Liver (tissue), 9 donors: ENCODE data around the gene RPS5. TPM values are rescaled to one million over a fixed set of nuclear protein-coding genes. Genes with fewer than 3 reads are reported as not detected.
A peak's percentile ranks its signal among the peaks of the same experiment; 100 is the strongest.

Experiments
- DNase-seq: peaks from one replicate; pipeline ENCODE4 v3.0.0-alpha.2; 2017; ENCODE audit warnings: low spot score
- H3K27ac ChIP-seq, 2 donors: one replicate each; pipeline ENCODE4 v1.7.0; 2013; ENCODE audit warnings: inconsistent platforms in 2 of 2, low read length in 2 of 2, control low read depth in 1 of 2, low read depth in 1 of 2, mild to moderate bottlenecking in 1 of 2
- H3K27me3 ChIP-seq, 4 donors: one replicate each; pipeline versions ENCODE4 v1.6.1 to v1.7.0; 2013; ENCODE audit warnings: low read length in 3 of 4, inconsistent platforms in 1 of 4, mild to moderate bottlenecking in 1 of 4, moderate library complexity in 1 of 4; ENCODE audit not compliant: control insufficient read depth in 4 of 4, insufficient read depth in 4 of 4
- H3K36me3 ChIP-seq, 4 donors: one replicate each; pipeline versions ENCODE4 v1.6.1 to v1.7.0; 2013; ENCODE audit warnings: low read length in 3 of 4, mild to moderate bottlenecking in 3 of 4, low read depth in 1 of 4, moderate library complexity in 1 of 4; ENCODE audit not compliant: control insufficient read depth in 4 of 4, insufficient read depth in 3 of 4
- H3K4me1 ChIP-seq, 4 donors: one replicate each; pipeline versions ENCODE4 v1.6.1 to v1.7.0; 2013; ENCODE audit warnings: low read length in 3 of 4, mild to moderate bottlenecking in 3 of 4, moderate library complexity in 1 of 4; ENCODE audit not compliant: control insufficient read depth in 4 of 4, insufficient read depth in 4 of 4
- H3K4me3 ChIP-seq, 3 donors: one replicate each; pipeline versions ENCODE4 v1.6.1 to v1.7.0; 2013; ENCODE audit warnings: low read length in 3 of 3, control low read depth in 1 of 3, low read depth in 1 of 3, mild to moderate bottlenecking in 1 of 3
- H3K9ac ChIP-seq, 2 donors: one replicate each; pipeline ENCODE4 v1.7.0; 2013; ENCODE audit warnings: low read length in 2 of 2, mild to moderate bottlenecking in 2 of 2, moderate library complexity in 2 of 2, control low read depth in 1 of 2, low read depth in 1 of 2
- H3K9me3 ChIP-seq, 4 donors: one replicate each; pipeline versions ENCODE4 v1.6.1 to v1.7.0; 2013; ENCODE audit warnings: low read length in 3 of 4; ENCODE audit not compliant: control insufficient read depth in 4 of 4
- EGR1 ChIP-seq, 2 donors: IDR thresholded peaks; 2 replicates each; pipeline ENCODE4 v1.6.1; 2016 to 2018; ENCODE audit warnings: antibody characterized with exemption in 2 of 2, low read depth in 2 of 2
- FOXA1 ChIP-seq: IDR thresholded peaks from 2 replicates; pipeline ENCODE4 v1.6.1; 2016; ENCODE audit warnings: antibody characterized with exemption
- FOXA2 ChIP-seq: IDR thresholded peaks from 2 replicates; pipeline ENCODE4 v1.6.1; 2016; ENCODE audit warnings: antibody characterized with exemption
- GABPA ChIP-seq, 2 donors: IDR thresholded peaks in 1 of 2; conservative IDR thresholded peaks in 1 of 2; 2 replicates each; pipeline ENCODE4 v1.6.1; 2016; ENCODE audit warnings: antibody characterized with exemption in 2 of 2, mild to moderate bottlenecking in 1 of 2, moderate library complexity in 1 of 2
- HNF4A ChIP-seq, 2 donors: conservative IDR thresholded peaks; 2 replicates each; pipeline ENCODE4 v1.6.1; 2016; ENCODE audit warnings: antibody characterized with exemption in 2 of 2, mild to moderate bottlenecking in 2 of 2
- HNF4G ChIP-seq: IDR thresholded peaks from 2 replicates; pipeline ENCODE4 v1.6.1; 2016; ENCODE audit warnings: antibody characterized with exemption
- NR2F2 ChIP-seq: IDR thresholded peaks from 2 replicates; pipeline ENCODE4 v1.6.1; 2016; ENCODE audit warnings: antibody characterized with exemption
- RAD21 ChIP-seq, 2 donors: IDR thresholded peaks; 2 replicates each; pipeline ENCODE4 v1.6.1; 2016; ENCODE audit warnings: antibody characterized with exemption in 2 of 2, mild to moderate bottlenecking in 2 of 2
- RXRA ChIP-seq, 2 donors: IDR thresholded peaks; 2 replicates each; pipeline ENCODE4 v1.6.1; 2017 to 2018; ENCODE audit warnings: antibody characterized with exemption in 2 of 2, mild to moderate bottlenecking in 1 of 2
- SP1 ChIP-seq: IDR thresholded peaks from 2 replicates; pipeline ENCODE4 v1.6.1; 2018; ENCODE audit warnings: antibody characterized with exemption, mild to moderate bottlenecking
- TAF1 ChIP-seq: conservative IDR thresholded peaks from 2 replicates; pipeline ENCODE4 v1.6.1; 2016; ENCODE audit warnings: antibody characterized with exemption, mild to moderate bottlenecking
- YY1 ChIP-seq: IDR thresholded peaks from 2 replicates; pipeline ENCODE4 v1.6.1; 2016; ENCODE audit warnings: antibody characterized with exemption, mild to moderate bottlenecking
- WGBS: extraction: QIAGEN DNeasy Blood & Tissue Kit; methylation state at CpG from one replicate; pipeline ENCODE4 v1.1.7; 2013; 5-methylcytosine and 5-hydroxymethylcytosine counted together
- polyA plus RNA-seq, 2 donors: library from polyadenylated mRNA; stranded (reverse) in 1 of 2; unstranded in 1 of 2; fragments of 200-250 nt in 1 of 2; fragments of >200 nt in 1 of 2; fragmentation: Nextera tagmentation in 1 of 2; extraction: Ambion mirVana in 1 of 2; gene quantifications; one replicate each; pipeline versions ENCODE4 v1.2.1 to v1.2.3, GENCODE V29; 2013 to 2015
- total RNA-seq, 2 donors: library from RNA; depleted of rRNA; stranded (reverse); fragments of >200 nt; gene quantifications; one replicate each; pipeline ENCODE4 v1.2.3, GENCODE V29; 2014
- TF ChIP-seq, protein P1 (sequence below): IDR thresholded peaks from 2 replicates; pipeline ENCODE4 v1.6.1; 2016; ENCODE audit warnings: antibody characterized with exemption, mild to moderate bottlenecking
- TF ChIP-seq, protein P2 (sequence below): IDR thresholded peaks from 2 replicates; pipeline ENCODE4 v1.6.1; 2016; ENCODE audit warnings: antibody characterized with exemption
- TF ChIP-seq, protein P3 (sequence below): IDR thresholded peaks from 2 replicates; pipeline ENCODE4 v1.6.1; 2016; ENCODE audit warnings: antibody characterized with exemption
- TF ChIP-seq, protein P4 (sequence below): IDR thresholded peaks from 2 replicates; pipeline ENCODE4 v1.6.1; 2016; ENCODE audit warnings: antibody characterized with exemption
- TF ChIP-seq, protein P5 (sequence below): fragments of 150-350 bp; IDR thresholded peaks from 2 replicates; pipeline ENCODE4 v1.5.1; 2017; ENCODE audit warnings: improper control_type of control experiment, low read depth, low read length; ENCODE audit not compliant: missing input control
- donor health status: healthy.
- donor health status: healthy.
- donor health status: healthy.
- donor health status: healthy.
- donor health status: healthy.

The RPS5 gene
- total and polyA plus RNA-seq, 4 donors, result 229 to 1,403 (median 628) TPM

DNA sequence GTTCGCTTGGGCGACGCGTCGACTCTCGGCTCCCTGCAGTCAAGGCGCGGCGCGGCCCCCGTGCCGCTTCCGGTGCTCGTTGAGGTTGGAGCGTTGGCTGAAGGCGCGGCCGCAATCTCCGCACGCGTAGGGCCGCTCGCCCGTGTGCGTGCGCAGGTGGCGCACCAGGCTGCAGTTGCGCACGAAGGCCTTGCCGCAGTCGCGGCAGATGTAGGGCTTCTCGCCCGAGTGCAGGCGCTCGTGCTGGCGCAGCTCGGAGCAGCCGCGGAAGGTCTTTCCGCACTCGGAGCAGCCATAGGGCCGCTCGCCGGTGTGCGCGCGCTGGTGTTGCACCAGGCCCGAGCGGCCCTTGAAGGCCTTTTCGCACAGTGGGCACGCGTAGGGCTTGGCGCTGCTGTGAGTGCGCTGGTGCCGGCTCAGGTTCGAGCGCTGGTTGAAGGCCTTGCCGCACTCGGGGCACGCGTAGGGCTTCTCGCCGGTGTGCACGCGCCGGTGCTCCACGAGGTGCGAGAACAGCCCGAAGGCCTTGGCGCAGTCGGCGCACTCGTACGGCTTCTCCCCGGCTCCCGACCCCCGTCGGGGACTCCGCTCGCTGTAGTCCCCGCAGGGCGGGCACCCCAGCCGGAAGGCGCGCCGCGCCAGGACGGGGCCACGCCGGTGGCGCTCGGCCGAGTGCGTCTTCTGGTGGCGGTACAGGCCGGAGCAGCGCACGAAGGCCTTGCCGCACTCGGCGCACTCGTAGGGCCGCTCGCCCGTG lies 19.2 kb upstream of the RPS5 start:
- Histone ChIP-seq H3K27me3 (no peaks in the 10 kb centered on the region), H3K9me3 (no peaks in the 10 kb centered on the region), H3K27ac (no peak overlapping the region), H3K9ac (no peak overlapping the region), H3K4me1 (peaks cover 4 to 10% (median 5%) of the 10 kb centered on the region in 4 donors), H3K36me3 (peaks cover 0 to 2% (median 0%) of the 10 kb centered on the region in 4 donors), H3K4me3 (no peak overlapping the region)
- DNase-seq, result peak; percentile 32
- 79% methylated on average over 106 of the region's 106 CpGs for WGBS
- TF ChIP-seq, protein P1, sequence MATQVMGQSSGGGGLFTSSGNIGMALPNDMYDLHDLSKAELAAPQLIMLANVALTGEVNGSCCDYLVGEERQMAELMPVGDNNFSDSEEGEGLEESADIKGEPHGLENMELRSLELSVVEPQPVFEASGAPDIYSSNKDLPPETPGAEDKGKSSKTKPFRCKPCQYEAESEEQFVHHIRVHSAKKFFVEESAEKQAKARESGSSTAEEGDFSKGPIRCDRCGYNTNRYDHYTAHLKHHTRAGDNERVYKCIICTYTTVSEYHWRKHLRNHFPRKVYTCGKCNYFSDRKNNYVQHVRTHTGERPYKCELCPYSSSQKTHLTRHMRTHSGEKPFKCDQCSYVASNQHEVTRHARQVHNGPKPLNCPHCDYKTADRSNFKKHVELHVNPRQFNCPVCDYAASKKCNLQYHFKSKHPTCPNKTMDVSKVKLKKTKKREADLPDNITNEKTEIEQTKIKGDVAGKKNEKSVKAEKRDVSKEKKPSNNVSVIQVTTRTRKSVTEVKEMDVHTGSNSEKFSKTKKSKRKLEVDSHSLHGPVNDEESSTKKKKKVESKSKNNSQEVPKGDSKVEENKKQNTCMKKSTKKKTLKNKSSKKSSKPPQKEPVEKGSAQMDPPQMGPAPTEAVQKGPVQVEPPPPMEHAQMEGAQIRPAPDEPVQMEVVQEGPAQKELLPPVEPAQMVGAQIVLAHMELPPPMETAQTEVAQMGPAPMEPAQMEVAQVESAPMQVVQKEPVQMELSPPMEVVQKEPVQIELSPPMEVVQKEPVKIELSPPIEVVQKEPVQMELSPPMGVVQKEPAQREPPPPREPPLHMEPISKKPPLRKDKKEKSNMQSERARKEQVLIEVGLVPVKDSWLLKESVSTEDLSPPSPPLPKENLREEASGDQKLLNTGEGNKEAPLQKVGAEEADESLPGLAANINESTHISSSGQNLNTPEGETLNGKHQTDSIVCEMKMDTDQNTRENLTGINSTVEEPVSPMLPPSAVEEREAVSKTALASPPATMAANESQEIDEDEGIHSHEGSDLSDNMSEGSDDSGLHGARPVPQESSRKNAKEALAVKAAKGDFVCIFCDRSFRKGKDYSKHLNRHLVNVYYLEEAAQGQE, result no peak
- TF ChIP-seq SP1, result no peak
- no peak for TF ChIP-seq HNF4A (conservative IDR thresholded peaks at IDR 0.05)
- TF ChIP-seq HNF4G, result no peak
- TF ChIP-seq FOXA2, result no peak
- TF ChIP-seq, protein P2, sequence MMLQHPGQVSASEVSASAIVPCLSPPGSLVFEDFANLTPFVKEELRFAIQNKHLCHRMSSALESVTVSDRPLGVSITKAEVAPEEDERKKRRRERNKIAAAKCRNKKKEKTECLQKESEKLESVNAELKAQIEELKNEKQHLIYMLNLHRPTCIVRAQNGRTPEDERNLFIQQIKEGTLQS, result no peak
- no peak for TF ChIP-seq RXRA (IDR thresholded peaks at IDR 0.05)
- TF ChIP-seq RAD21 (IDR thresholded peaks at IDR 0.05), result no peak
- TF ChIP-seq, protein P3, sequence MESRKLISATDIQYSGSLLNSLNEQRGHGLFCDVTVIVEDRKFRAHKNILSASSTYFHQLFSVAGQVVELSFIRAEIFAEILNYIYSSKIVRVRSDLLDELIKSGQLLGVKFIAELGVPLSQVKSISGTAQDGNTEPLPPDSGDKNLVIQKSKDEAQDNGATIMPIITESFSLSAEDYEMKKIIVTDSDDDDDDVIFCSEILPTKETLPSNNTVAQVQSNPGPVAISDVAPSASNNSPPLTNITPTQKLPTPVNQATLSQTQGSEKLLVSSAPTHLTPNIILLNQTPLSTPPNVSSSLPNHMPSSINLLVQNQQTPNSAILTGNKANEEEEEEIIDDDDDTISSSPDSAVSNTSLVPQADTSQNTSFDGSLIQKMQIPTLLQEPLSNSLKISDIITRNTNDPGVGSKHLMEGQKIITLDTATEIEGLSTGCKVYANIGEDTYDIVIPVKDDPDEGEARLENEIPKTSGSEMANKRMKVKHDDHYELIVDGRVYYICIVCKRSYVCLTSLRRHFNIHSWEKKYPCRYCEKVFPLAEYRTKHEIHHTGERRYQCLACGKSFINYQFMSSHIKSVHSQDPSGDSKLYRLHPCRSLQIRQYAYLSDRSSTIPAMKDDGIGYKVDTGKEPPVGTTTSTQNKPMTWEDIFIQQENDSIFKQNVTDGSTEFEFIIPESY, result no peak
- TF ChIP-seq FOXA1, result no peak
- TF ChIP-seq, protein P4, sequence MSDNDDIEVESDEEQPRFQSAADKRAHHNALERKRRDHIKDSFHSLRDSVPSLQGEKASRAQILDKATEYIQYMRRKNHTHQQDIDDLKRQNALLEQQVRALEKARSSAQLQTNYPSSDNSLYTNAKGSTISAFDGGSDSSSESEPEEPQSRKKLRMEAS, result no peak
- no peak for TF ChIP-seq GABPA (IDR thresholded peaks at IDR 0.05 in 1 of 2, conservative IDR thresholded peaks at IDR 0.05 in 1 of 2)
- TF ChIP-seq, protein P5, sequence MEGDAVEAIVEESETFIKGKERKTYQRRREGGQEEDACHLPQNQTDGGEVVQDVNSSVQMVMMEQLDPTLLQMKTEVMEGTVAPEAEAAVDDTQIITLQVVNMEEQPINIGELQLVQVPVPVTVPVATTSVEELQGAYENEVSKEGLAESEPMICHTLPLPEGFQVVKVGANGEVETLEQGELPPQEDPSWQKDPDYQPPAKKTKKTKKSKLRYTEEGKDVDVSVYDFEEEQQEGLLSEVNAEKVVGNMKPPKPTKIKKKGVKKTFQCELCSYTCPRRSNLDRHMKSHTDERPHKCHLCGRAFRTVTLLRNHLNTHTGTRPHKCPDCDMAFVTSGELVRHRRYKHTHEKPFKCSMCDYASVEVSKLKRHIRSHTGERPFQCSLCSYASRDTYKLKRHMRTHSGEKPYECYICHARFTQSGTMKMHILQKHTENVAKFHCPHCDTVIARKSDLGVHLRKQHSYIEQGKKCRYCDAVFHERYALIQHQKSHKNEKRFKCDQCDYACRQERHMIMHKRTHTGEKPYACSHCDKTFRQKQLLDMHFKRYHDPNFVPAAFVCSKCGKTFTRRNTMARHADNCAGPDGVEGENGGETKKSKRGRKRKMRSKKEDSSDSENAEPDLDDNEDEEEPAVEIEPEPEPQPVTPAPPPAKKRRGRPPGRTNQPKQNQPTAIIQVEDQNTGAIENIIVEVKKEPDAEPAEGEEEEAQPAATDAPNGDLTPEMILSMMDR, result no peak
- no peak for TF ChIP-seq NR2F2
- no peak for TF ChIP-seq TAF1
- TF ChIP-seq EGR1 (IDR thresholded peaks at IDR 0.05; ENCODE audit: low read depth in 2 of 2), result no peak
- no peak for TF ChIP-seq YY1
